WTC11 (cell line): ENCODE results near the gene PLD3. TPM values are rescaled to one million over a fixed set of nuclear protein-coding genes. Genes with fewer than 3 reads are reported as not detected.

Experiments used
- ATAC-seq: fragments of 200-7000 bp; cut with Tn5 transposase; 2 replicates; pipeline ENCODE4 v1.10.0; 2021; ENCODE audit warnings: mild to moderate bottlenecking, moderate library complexity
- CTCF ChIA-PET: fragments of 300-600 bp; sonication (Branson Sonifier 250); formaldehyde crosslinking; loops from one replicate; lab custom pipeline; 2021; ENCODE audit warnings: antibody characterized with exemption; lab: Charles Lee
- POLR2A ChIA-PET: fragments of 350-600 bp; sonication (Branson Sonifier 250); formaldehyde crosslinking; loops from one replicate; lab custom pipeline; 2021; ENCODE audit warnings: antibody characterized with exemption; lab: Charles Lee
- DNase-seq: peaks from one replicate; pipeline ENCODE4 v3.0.0; 2021; ENCODE audit warnings: low spot score
- H3K27ac Mint-ChIP-seq: 2 replicates; pipeline ENCODE4 v1.8.0; 2021; ENCODE audit warnings: mixed read lengths
- H3K27me3 Mint-ChIP-seq: 2 replicates; pipeline ENCODE4 v1.8.0; 2021; ENCODE audit warnings: low read depth, mild to moderate bottlenecking, moderate library complexity, mixed read lengths
- H3K36me3 Mint-ChIP-seq: 2 replicates; pipeline ENCODE4 v1.8.0; 2021; ENCODE audit warnings: mixed read lengths
- H3K4me1 Mint-ChIP-seq: 2 replicates; pipeline ENCODE4 v1.8.0; 2022; ENCODE audit warnings: mixed read lengths
- H3K4me3 Mint-ChIP-seq: 2 replicates; pipeline ENCODE4 v1.8.0; 2021; ENCODE audit warnings: mild to moderate bottlenecking, moderate library complexity, mixed read lengths
- H3K9me3 Mint-ChIP-seq: 2 replicates; pipeline ENCODE4 v1.8.0; 2021; ENCODE audit warnings: mixed read lengths
- CBFB ChIP-seq: sonication (generic); formaldehyde crosslinking; IDR thresholded peaks from 2 replicates; pipeline ENCODE4 v1.8.1; 2022; ENCODE audit warnings: mild to moderate bottlenecking, low read depth, missing genetic modification reagents
- FOXP1 ChIP-seq: sonication (generic); formaldehyde crosslinking; IDR thresholded peaks from 2 replicates; pipeline ENCODE4 v1.8.0; 2022; ENCODE audit warnings: missing genetic modification reagents, mild to moderate bottlenecking, moderate library complexity, borderline replicate concordance
- GTF2I ChIP-seq: fragments of 250-450 bp; sonication (Bioruptor Pico); conservative IDR thresholded peaks from 2 replicates; pipeline ENCODE4 v1.4.0; 2021; ENCODE audit warnings: mild to moderate bottlenecking
- NFE2L1 ChIP-seq: sonication (generic); formaldehyde crosslinking; IDR thresholded peaks from 2 replicates; pipeline ENCODE4 v1.8.1; 2023; ENCODE audit warnings: missing genetic modification reagents
- PRRX2 ChIP-seq: fragments of 250-450 bp; sonication (Bioruptor Pico); IDR thresholded peaks from 2 replicates; pipeline ENCODE4 v1.8.0; 2021; ENCODE audit warnings: mild to moderate bottlenecking
- SMAD4 ChIP-seq: sonication (generic); formaldehyde crosslinking; IDR thresholded peaks from 2 replicates; pipeline ENCODE4 v1.8.0; 2022; ENCODE audit warnings: mild to moderate bottlenecking, missing genetic modification reagents
- TEAD1 ChIP-seq: sonication (generic); formaldehyde crosslinking; IDR thresholded peaks from 2 replicates; pipeline ENCODE4 v1.8.0; 2022; ENCODE audit warnings: mild to moderate bottlenecking, missing genetic modification reagents
- TP53 ChIP-seq: sonication (generic); formaldehyde crosslinking; IDR thresholded peaks from 2 replicates; pipeline ENCODE4 v1.8.1; 2023; ENCODE audit warnings: mild to moderate bottlenecking, missing genetic modification reagents
- ZNF396 ChIP-seq: fragments of 250-450 bp; sonication (Bioruptor Pico); IDR thresholded peaks from 2 replicates; pipeline ENCODE4 v1.8.0; 2021; ENCODE audit warnings: mild to moderate bottlenecking, moderate library complexity, borderline replicate concordance
- total RNA-seq: library from RNA; stranded (reverse); gene quantifications from 3 replicates; pipeline ENCODE4 v1.2.3, GENCODE V29; 2021
- TF ChIP-seq, protein P1 (sequence below): sonication (generic); formaldehyde crosslinking; IDR thresholded peaks from 2 replicates; pipeline ENCODE4 v1.8.1; 2023; ENCODE audit warnings: mild to moderate bottlenecking, missing genetic modification reagents, borderline replicate concordance
- TF ChIP-seq, protein P2 (sequence below): fragments of 250-450 bp; sonication (Bioruptor Pico); IDR thresholded peaks from 2 replicates; pipeline ENCODE4 v1.9.0; 2021; ENCODE audit warnings: moderate library complexity, mild to moderate bottlenecking, inconsistent platforms, borderline replicate concordance
- TF ChIP-seq, protein P3 (sequence below): sonication (generic); formaldehyde crosslinking; IDR thresholded peaks from 2 replicates; pipeline ENCODE4 v1.8.1; 2022; ENCODE audit warnings: mild to moderate bottlenecking, moderate library complexity, missing genetic modification reagents
- TF ChIP-seq, protein P4 (sequence below): sonication (generic); formaldehyde crosslinking; IDR thresholded peaks from 2 replicates; pipeline ENCODE4 v1.8.0; 2023; ENCODE audit warnings: missing genetic modification reagents

The PLD3 gene
- total RNA-seq, 1 experiment from 2014 or later = 190 TPM

DNA sequence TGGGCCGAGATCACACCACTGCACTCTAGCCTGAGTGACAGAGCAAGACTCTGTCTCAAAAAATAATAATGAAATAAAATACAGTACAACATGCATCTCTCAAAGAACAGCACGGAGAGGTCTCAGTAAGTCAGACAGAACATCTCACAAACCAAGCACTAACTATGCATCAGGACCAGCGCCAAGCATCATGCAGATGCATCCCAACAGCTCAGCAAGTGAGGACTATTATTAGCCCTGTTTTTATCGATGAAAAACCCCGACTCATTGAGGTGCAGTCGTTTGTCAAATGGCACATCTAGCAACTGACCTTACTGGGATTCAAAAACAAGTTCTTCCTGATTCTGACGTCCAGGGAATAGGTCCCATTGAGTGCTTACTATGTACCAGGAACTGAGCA lies 4.1 kb upstream of the PLD3 start (continued):
- TF ChIP-seq, protein P1, sequence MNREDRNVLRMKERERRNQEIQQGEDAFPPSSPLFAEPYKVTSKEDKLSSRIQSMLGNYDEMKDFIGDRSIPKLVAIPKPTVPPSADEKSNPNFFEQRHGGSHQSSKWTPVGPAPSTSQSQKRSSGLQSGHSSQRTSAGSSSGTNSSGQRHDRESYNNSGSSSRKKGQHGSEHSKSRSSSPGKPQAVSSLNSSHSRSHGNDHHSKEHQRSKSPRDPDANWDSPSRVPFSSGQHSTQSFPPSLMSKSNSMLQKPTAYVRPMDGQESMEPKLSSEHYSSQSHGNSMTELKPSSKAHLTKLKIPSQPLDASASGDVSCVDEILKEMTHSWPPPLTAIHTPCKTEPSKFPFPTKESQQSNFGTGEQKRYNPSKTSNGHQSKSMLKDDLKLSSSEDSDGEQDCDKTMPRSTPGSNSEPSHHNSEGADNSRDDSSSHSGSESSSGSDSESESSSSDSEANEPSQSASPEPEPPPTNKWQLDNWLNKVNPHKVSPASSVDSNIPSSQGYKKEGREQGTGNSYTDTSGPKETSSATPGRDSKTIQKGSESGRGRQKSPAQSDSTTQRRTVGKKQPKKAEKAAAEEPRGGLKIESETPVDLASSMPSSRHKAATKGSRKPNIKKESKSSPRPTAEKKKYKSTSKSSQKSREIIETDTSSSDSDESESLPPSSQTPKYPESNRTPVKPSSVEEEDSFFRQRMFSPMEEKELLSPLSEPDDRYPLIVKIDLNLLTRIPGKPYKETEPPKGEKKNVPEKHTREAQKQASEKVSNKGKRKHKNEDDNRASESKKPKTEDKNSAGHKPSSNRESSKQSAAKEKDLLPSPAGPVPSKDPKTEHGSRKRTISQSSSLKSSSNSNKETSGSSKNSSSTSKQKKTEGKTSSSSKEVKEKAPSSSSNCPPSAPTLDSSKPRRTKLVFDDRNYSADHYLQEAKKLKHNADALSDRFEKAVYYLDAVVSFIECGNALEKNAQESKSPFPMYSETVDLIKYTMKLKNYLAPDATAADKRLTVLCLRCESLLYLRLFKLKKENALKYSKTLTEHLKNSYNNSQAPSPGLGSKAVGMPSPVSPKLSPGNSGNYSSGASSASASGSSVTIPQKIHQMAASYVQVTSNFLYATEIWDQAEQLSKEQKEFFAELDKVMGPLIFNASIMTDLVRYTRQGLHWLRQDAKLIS (CRISPR knock-in tag) = no peak
- TF ChIP-seq, protein P2, sequence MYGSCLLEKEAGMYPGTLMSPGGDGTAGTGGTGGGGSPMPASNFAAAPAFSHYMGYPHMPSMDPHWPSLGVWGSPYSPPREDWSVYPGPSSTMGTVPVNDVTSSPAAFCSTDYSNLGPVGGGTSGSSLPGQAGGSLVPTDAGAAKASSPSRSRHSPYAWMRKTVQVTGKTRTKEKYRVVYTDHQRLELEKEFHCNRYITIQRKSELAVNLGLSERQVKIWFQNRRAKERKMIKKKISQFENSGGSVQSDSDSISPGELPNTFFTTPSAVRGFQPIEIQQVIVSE = no peak
- TF ChIP-seq ZNF396 (CRISPR knock-in tag) = no peak

DNA sequence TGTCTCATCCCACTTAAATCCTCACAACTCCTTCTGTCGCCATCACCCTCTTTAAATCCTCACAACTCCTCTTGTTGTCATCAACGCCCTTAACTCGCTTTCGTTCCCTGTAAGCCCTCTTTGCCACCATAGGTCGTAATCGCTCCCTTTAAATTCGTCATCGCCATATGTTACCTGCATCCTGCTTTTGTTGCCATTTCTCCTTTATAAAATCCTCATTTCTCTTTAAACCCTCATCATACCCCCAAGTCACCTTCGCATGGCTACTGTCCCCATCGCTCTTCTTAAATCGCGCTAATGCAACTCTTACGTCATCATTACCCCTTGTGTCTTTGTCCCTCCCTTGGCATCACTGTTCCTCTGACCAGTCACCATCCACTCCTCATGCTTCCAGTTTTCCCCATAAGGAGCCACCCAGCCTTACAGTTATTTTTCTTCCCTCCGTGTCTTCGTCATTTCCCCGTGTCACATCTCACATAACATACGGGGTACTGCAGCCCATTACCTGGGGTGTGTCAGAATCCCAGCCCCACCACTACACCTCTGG lies 539 bp downstream of the PLD3 start:
- H3K27me3 Mint-ChIP-seq = no peaks in the 10 kb centered on the region
- TF ChIP-seq NFE2L1 (CRISPR knock-in tag) (no peak), PRRX2 (CRISPR knock-in tag) (no peak), SMAD4 (CRISPR knock-in tag) (no peak)
- TF ChIP-seq, protein P3, sequence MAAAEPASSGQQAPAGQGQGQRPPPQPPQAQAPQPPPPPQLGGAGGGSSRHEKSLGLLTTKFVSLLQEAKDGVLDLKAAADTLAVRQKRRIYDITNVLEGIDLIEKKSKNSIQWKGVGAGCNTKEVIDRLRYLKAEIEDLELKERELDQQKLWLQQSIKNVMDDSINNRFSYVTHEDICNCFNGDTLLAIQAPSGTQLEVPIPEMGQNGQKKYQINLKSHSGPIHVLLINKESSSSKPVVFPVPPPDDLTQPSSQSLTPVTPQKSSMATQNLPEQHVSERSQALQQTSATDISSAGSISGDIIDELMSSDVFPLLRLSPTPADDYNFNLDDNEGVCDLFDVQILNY (CRISPR knock-in tag) = no peak
- TF ChIP-seq, all 79 proteins: peak for 0
- peak overlapping the region; percentile 94 for H3K27ac Mint-ChIP-seq
- peaks cover 11% of the 10 kb centered on the region for H3K4me1 Mint-ChIP-seq
- H3K9me3 Mint-ChIP-seq = no peaks in the 10 kb centered on the region
- ATAC-seq (no peak), DNase-seq (no peak)
- POLR2A ChIA-PET = interaction anchor here (1.0 to 1.2 kb wide), 2 partner anchors 54 to 94 kb away, joined by 3 to 6 read pairs; no protein-coding TSS in a partner anchor
- H3K4me3 Mint-ChIP-seq = peak overlapping the region; percentile 90
- no peaks in the 10 kb centered on the region for H3K36me3 Mint-ChIP-seq
- CTCF ChIA-PET = interaction anchor here (0.7 to 1.6 kb wide), 11 partner anchors 17 to 200 kb away, joined by 3 to 12 read pairs (median 4); no protein-coding TSS in a partner anchor

DNA sequence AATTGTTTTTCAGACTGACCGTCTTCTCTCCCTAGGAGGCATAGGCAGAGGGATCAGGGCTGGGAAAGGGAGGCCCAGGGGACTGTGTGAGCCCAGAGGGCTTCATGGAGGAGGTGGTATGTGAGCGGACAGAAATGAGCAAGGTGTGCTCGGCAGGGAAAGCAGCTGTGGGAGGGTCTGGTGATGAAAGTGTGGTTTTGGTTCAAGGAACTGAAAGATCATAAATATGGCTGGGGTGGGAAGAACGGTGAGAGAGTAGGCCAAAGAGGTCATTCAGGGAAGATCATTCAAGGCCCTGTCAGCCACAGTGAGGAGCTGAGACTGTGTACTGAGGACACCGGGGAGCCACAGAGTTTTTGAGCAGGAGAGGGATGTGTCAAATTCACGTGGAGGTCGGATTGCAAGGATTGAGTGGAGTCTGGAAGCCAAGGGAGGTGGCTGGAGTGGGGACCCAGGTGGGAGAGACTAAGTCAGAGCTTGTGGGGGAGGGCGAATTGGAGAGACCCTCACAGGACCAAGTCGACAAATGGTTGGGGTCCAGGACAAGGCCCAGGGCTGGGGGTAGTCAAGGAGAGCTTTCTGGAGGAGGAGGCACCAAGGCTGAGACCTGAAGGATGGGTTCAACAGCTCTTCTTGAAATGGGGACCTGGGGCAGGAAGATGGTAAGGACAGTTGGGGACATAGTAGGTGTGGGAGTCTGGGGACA lies 7.6 kb downstream of the PLD3 start:
- no peaks in the 10 kb centered on the region for H3K9me3 Mint-ChIP-seq
- H3K27ac Mint-ChIP-seq = peak overlapping the region; percentile 63
- TF ChIP-seq GTF2I (CRISPR knock-in tag) (no peak), TEAD1 (CRISPR knock-in tag) (no peak)
- no peaks in the 10 kb centered on the region for H3K4me1 Mint-ChIP-seq
- POLR2A ChIA-PET = interaction anchor here (0.7 kb wide), 1 partner anchor 92 kb away, joined by 3 read pairs; no protein-coding TSS in a partner anchor
- H3K4me3 Mint-ChIP-seq = no peak overlapping the region
- H3K27me3 Mint-ChIP-seq = no peaks in the 10 kb centered on the region
- ATAC-seq = no peak
- no peak for DNase-seq
- no peaks in the 10 kb centered on the region for H3K36me3 Mint-ChIP-seq
- CTCF ChIA-PET = interaction anchor here (0.6 to 1.4 kb wide), 3 partner anchors 11 to 278 kb away, joined by 4 to 5 read pairs (median 4); no protein-coding TSS in a partner anchor

DNA sequence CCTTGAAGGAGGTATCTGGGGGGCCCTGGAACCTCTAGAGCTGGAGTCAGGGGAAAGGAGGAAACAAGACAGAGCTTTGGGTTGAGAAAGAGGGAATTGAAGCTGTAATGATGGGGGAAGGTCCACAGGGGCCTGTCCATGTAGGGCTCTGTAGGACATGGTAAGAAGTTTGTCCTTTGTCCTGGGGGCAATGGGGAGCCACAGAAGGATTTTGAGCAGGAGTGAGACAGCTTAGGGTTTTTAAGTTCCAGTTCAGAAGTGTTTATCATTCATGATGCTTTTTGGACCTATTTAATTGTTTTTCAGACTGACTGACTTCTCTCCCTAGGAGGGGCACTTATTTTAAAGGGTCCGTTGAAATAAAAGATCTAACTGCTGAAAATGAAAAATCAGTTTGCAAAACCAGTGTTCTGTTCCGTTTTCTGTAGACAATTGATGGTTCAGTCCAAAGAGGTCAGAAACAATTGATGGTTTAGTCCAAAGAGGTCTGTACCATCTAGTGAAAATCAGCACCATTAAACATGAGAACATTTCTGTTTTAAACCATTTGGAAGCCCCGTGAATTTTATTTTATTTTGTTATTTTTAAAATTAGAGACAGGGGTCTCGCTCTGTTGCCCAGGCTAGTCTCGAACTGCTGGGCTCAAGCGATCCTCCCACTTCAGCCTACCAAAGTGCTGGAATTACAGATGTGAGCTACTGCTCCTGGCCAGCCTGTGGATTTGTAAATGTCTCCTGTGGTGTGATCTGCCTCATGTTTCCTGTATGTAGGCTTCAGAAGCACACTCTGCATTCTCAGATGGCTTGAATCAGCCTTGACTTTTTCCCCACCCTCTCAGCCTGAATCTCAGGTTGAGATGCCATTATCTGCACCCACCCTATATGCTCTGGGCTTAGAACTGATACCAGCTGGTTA lies 8.4 kb downstream of the PLD3 start:
- peak overlapping the region; percentile 82; the same call in 1 of the 2 replicates for H3K27ac Mint-ChIP-seq
- POLR2A ChIA-PET = interaction anchor here (0.7 kb wide), 1 partner anchor 92 kb away, joined by 3 read pairs; no protein-coding TSS in a partner anchor
- CTCF ChIA-PET = interaction anchor here (0.6 to 1.4 kb wide), 5 partner anchors 10 to 278 kb away, joined by 3 to 5 read pairs (median 4); no protein-coding TSS in a partner anchor
- TF ChIP-seq, protein P4, sequence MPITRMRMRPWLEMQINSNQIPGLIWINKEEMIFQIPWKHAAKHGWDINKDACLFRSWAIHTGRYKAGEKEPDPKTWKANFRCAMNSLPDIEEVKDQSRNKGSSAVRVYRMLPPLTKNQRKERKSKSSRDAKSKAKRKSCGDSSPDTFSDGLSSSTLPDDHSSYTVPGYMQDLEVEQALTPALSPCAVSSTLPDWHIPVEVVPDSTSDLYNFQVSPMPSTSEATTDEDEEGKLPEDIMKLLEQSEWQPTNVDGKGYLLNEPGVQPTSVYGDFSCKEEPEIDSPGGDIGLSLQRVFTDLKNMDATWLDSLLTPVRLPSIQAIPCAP (CRISPR knock-in tag) = no peak
- TF ChIP-seq FOXP1 (no peak), CBFB (no peak), TP53 (CRISPR knock-in tag) (no peak)
- no peaks in the 10 kb centered on the region for H3K36me3 Mint-ChIP-seq
- H3K9me3 Mint-ChIP-seq = no peaks in the 10 kb centered on the region
- ATAC-seq = no peak
- H3K4me1 Mint-ChIP-seq = no peaks in the 10 kb centered on the region
- no peak overlapping the region for H3K4me3 Mint-ChIP-seq
- no peak for DNase-seq
- no peaks in the 10 kb centered on the region for H3K27me3 Mint-ChIP-seq
